HG03159 (cell line): ENCODE results near the gene GCDH.
"Not testable (repeated sequence)": the region's sequence is repeated elsewhere in the genome, so short reads cannot be mapped to it uniquely, and the experiment has no call there.

Source experiments
- ATAC-seq: cut with Tn5 transposase; IDR thresholded peaks from one replicate; pipeline ENCODE4 v1.9.1; 2021; ENCODE audit warnings: mild to moderate bottlenecking, moderate library complexity; ENCODE audit not compliant: unreplicated experiment

Gene GCDH

DNA sequence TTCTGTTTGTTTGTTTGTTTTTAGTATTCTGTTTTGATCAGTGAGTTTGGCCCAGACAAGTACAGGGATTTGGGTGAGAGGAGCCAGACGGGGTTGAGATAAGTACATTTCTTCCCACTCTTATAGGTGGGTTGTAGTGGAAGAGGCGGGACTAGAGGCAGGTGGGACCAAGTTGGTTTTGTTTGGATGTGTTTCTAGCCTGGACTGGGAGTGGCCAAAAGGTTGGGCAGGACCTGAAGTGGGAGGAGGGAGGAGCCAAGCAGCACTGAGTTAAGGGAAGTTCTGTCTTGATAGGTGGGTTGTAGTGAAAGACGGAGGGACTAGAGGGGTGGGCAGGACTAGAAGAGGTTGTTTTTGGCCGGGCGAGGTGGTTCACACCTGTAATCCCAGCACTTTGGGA is 18.7 kb upstream of the GCDH start:
- no peak for ATAC-seq

DNA sequence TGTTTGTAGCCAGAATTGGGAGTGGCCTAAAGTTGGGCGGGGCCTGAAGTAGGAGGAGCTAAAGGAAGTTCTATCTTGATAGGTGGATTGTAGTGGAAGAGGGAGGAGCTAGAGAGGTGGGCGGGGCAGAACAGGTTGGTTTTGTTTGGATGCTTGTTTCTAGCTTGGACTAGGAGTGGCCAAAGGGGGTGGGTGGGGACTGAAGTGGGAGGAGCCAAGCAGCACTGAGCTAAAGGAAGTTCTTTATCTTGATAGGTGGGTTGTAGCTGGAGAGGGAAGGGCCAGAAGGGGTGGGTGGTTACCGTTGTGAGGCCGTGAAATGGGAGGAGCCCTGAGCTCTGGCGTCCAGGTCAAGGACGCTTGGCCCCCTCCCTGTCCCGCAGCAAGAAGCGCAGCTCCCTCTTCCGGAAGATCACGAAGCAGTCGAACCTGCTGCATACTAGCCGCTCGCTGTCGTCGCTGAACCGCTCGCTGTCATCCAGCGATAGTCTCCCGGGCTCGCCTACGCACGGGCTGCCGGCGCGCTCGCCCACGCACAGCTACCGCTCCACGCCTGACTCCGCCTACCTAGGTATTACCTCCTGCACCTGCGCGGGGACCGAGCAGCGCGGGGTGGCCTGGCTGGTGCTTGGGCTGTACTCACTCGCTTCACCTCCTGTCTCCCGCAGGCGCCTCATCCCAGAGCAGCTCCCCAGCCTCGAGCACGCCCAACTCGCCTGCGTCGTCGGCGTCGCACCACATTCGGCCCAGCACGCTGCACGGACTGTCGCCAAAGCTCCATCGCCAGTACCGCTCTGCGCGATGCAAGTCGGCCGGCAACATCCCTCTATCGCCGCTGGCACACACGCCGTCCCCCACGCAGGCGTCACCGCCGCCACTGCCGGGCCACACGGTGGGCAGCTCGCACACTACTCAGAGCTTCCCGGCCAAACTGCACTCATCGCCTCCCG is 17.7 kb upstream of the GCDH start:
- no peak for ATAC-seq

DNA sequence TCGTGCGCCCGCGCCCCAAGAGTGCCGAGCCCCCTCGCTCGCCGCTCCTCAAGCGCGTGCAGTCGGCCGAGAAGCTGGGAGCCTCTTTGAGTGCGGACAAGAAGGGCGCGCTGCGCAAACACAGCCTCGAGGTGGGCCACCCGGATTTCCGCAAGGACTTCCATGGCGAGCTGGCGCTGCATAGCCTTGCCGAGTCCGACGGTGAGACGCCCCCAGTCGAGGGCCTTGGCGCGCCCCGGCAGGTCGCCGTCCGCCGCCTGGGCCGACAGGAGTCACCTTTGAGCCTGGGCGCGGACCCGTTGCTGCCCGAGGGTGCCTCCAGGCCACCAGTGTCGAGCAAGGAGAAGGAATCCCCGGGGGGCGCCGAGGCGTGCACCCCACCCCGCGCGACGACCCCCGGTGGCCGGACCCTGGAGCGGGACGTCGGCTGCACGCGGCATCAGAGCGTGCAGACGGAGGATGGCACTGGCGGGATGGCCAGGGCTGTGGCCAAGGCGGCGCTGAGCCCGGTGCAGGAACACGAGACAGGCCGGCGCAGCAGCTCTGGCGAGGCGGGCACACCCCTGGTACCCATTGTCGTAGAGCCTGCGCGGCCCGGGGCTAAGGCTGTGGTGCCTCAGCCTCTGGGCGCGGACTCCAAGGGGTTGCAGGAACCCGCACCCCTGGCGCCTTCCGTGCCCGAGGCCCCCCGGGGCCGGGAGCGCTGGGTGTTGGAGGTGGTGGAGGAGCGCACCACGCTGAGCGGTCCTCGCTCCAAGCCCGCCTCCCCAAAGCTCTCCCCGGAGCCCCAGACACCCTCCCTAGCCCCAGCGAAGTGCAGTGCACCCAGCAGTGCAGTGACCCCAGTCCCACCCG is 16.8 kb upstream of the GCDH start:
- no peak for ATAC-seq

DNA sequence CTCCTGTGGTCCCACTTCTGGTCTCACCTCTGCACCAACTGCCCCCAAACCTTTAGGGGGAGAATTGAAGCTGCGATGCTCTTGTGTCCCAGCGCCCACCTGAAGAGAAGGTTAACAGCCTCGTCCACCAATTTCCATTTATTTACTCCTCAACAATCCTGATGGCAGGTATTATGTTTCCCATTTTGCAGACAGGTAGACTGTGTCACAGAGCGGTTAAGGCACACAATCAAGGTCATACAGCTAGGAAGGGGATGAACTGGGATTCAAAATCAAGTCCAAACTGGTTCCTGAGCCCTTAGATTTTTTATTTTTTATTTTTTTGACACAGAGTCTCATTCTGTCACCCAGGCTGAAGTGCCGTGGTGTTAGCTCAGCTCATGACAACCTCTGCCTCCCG is 15.9 kb upstream of the GCDH start:
- no peak for ATAC-seq

DNA sequence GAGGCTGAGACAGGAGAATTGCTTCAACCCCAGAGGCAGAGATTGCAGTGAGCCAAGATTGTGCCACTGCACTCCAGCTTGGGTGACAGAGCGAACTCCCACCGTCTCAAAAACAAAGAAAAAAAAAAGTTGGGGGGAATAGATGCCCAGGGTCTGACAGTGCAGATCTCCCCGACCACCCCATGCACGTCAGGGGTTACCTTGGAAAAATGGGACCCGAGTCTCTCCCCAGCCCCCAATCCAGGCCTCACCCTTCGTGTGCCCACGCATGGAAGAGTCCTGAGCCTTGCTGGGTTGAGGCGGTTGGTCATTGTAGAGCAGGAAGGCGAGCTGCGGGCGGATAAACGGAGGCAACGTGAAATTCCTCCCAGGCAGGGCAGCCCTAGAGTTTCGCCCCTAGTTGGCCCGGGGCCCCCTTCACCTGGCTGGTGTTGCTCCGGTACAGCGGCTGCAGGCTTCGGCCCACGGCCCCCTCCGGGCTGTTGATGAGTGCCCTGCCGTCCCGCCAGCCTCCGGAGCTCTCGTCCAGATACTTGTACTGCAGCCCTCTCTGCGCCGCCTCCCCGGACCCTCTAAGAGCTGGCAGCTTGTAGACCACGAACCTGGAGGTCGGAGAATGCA is 10.3 kb upstream of the GCDH start:
- peak; percentile 10 for ATAC-seq

DNA sequence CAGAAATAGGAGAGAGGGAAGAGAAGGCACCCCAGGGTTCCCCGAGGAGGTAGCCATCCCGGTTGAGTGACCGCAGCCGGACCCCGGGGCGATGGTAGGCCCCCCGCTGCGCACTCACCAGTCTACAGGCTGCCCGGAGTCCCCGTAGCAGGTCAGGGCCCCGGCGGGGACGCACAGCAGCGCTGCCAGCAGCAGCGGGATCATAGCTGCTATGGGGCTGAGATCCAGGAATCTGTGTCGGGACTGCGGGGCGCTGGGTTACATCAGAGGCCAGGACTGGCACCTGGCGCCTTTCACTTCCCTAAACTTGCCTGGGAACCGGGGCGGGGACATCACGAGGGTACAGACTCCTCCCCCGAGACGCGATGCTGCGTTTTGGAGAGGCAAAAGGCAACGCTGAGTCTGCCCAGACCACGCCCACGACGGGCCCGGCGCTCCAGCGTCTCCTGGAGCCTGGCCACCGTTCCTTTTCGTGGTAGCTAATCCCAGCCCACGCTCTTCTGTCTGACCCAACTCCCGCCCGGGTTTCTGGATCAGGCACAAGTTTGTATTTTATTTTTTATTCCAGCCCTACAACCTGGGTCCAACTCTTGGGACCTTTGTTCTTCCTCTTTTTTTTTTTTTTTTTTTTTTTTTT is 9.7 kb upstream of the GCDH start, which contains the start of gene DNASE2:
Gene DNASE2, minus strand, starts transcription at position 278 of the 637 bp plus-strand sequence. Its CDS starts 74 bp downstream, at position 204.
- ATAC-seq: peak; percentile 80

DNA sequence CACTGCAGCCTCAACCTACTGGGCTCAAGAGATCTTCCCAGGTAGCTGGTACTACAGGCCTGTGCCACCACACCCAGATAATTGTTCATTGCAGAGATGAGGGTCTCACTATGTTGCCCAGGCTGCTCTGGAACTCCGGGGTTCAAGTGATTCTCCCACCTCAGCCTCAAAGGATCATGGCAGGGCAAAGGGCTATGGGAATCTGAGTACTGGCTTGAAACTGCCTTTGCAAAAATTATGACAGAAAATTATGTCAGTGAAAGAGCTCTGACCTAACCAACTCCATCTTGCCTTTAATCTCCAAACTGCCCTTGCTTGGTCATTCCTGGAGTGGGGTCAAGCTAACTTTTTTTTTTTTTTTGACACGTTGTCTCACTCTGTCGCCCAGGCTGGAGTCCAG is 8.4 kb upstream of the GCDH start:
- ATAC-seq: no peak

DNA sequence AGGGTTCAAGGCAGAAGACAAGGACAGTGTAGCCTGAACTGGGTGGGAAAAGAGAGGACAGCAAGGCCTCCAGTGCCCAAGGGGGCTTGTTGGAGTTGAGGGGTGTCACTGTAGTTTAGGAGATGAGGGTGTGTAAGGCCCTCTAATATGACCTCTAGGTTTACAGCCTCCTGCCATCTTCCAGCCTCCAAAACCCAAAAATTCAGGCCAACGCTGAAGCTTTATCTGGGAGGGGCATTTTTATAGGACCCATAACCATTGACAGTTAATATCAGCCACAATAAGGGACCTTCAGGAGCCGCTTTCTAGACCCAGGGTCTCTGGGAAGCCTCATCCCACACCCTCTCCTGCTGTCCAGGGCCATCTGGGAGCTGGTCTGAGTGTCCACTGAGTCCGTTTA is 6.8 kb upstream of the GCDH start:
- ATAC-seq: no peak

DNA sequence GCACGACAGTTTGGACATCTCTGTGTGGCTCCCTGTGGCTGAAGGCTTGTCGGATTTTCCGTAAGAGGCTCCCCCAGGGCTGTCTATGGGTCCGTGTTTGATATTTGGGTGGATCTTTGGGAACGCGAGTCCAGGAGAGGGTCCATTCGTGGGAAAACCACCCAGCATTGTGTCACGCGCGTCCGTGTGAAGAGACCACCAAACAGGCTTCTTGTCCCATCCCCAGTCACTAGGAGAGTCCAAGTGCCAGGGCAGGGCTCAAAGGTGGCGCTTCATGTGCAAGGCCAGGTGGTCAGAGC is 6.4 kb upstream of the GCDH start:
- no peak for ATAC-seq

DNA sequence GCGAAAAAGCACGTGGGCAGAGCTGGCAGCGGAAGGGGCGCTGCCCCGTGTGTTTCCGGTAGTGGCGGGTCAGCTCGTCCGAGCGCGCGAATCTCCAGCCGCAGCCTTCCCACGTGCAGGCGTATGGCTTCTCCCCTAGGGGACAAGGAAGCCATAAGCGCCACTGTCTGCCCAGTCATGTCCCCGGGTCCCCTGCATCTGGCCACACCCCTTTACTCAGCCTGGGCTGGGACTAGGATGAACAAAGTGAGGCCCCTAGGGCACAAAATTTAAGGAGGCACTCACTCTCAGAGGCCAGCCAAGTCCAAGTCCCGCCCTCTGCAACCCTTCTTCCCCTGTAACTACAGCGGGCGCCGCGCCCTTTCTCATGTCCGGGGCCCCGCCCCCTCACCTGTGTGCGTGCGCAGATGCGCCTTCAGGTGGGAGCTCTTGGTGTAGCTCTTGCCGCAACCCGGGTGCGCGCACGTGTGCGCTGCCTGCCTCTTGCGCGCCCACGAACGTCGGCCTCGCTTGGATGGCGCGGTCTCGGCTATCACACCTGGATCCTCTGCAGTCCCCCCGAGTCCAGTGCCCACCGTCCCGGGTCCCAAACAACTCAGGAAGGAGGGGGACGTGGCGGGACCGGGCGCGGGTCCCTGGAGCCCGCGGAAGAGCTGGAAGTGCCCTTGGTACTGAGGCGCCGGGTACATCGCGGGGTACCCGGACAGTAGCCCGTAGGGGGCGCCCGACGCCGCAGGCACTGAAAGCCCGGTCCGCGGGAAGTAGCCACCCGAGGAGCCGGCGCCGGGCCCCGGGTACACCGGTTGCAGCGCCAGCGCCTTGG is 5.8 kb upstream of the GCDH start:
- ATAC-seq: no peak

DNA sequence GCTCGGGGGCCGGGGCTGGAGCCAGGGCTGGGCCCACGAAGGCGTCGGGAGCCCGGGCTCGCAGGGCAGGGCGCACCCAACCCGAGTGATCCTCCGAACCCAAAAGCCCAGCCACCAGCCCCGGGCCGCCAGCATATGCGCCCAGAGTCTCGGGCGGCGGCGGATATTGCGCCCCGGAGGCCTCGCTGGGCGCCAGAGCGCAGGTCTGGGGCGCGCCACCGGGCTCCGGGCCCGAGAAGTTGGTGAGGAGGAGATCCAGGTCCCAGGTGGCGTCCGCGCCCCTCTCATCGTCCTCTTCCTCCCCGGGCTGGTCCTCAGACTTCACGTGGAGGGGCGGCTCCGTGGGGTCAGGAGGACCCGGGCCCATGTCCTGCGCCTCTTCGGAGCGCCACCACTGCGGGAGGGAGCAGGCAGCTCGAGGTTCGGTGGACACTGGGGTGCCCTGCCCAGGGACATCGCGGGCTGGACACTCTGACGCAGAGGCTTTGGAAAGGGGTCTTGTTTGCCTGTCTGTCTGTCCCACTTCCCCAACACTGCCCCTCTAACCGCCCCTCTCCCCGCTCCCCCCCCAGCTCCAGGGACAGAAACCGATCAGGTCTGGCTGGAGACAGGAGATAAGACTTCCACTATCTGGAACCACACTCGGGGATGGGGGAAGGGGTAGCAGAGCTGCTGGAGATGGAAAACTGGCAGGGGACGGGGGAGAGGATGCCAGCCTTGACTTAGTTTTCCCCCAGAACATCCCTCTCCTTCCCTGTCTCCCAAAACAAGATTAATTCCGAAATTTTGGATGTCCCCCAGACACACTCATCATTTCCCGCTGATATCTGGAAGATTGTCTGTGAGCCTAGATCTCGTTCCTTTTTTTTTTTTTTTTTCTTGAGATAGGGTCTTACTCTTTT is 5.0 kb upstream of the GCDH start:
- no peak for ATAC-seq

DNA sequence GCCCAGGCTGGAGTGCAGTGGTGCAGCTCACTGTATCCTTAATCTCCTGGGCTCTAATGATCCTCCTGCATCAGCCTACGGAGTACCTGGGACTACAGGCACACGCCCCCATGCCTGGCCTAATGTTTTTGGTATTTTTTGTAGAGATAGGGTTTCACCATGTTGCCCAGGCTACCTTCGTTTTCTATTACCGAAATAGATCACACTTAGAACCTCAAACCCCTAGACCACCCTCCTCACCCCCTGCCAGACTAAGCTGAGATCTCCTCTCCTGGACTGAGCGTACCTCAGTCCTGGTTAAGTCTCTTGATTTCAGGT is 4.3 kb upstream of the GCDH start:
- no peak for ATAC-seq

DNA sequence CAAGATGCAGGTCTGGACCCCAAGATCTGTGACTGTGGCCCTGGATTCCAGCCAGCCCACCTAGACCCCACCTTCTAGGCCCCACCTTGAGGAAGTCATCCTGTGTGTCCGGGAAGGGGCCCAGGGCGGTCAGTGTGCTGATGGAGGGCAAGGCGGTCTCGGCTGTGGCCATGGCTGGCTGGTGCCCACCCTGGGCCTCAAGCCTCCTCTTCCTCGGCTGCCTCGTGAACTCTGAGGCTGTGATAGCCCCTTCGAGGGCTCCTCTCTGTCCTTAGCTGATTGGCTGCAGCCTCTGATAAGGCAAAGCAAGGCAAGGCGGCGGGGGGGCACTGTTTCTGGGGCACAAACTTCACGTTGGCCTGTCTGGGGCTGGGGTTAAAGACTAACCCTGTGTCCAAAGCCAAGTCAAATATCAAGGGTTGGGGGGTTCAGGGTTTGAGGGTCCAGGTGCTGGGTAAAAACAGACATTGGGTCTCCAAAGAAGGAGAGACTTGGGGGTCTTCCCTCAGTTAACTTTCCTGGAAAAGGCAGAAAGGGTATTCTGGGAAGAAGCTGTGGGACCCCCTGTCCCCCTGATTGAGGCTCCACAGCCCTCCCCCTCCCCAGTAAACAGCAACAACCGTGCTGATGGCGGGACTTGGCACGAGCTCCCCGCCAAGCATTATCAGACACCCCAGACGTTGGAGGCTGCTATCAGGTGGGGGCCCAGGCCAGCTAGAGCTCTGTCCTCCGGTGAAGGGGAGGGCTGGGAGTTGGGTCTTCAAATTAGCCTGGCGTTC is 3.8 kb upstream of the GCDH start, which contains the start of gene KLF1:
Gene KLF1, minus strand, starts transcription at position 233 of the 779 bp plus-strand sequence. Its CDS starts 61 bp downstream, at position 172.
- no peak for ATAC-seq

DNA sequence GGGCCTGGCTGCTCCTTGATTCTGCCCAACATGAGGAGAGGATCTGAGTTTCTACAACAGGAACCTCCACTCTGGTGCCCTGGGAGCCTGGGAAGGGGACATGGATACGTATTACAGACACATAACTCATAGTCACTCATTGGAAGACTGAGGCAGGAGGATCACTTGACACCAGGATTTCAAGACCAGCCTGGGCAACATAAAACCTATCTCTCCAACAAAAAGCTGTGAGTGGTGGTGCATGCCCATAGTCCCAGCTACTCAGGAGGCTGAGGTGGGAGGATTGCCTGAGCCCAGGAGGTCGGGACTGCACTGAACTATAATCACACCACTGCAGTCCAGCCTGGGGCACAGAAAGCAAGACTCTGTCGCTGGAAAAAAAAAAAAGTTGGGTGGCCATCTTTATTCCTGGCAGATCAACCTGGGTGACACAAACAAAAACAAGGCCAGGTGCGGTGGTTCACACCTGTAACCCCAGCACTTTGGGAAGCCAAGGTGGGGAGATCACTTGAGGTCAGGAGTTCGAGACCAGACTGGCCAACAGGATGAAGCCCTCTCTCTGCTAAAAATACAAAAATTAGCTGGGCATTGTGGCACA is 2.9 kb upstream of the GCDH start:
- ATAC-seq: no peak

DNA sequence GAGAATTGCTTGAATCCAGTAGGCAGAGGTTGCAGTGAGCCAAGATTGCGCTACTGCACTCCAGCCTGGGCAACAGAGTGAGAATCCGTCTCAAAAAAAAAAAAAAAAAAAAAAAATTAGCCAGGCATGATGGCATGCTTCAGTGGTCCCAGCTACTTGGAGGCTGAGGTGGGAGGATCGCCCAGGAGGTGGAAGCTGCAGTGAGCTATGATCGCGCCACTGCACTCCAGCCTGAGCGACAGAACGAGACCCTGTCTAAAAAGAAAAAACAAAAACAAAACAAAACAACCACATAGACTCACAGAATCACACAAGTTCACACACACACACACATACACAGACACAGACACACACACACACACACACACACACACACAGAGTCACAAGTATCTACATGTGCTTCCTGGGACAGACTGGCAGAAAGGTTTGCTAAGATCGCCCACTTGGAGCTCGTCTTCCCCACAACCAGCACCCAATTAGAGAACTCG is 617 bp upstream of the GCDH start:
- not testable (repeated sequence) for ATAC-seq

DNA sequence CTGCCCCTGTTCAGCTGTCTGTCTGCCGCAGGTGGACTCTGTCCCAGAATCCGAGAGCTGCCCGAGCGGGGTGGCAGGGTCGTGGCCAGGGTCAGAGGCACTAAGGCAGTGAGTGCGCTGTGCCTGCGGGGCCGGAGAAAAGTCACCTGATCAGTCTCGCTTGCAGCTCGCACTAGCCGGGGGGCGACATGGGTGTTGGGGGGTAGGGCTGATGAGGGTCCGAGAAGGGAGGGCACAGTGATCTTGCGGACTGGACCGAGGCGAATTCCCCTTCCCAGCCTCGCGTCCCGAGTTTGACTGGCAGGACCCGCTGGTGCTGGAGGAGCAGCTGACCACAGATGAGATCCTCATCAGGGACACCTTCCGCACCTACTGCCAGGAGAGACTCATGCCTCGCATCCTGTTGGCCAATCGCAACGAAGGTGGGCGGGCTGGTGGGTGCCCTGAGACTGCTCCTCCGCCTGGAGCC is 627 bp downstream of the GCDH start:
- no peak for ATAC-seq

DNA sequence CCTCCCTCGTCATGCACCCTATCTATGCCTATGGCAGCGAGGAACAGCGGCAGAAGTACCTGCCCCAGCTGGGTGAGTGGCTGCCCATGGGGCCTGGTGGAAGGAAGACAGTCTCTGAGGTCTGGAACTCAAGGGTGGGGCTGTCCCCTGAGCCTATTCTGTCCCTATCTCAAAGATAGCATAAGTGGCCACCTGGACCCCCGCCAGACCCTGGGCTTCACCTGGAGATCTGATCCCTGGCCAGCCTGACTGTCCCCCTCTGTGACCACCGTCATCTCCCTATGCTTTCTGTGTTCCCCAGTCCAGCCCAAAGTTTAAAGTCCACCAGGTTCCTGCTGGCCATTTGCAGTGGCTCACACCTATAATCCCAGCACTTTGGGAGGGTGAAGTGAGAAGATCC is 2.6 kb downstream of the GCDH start:
- ATAC-seq: no peak

DNA sequence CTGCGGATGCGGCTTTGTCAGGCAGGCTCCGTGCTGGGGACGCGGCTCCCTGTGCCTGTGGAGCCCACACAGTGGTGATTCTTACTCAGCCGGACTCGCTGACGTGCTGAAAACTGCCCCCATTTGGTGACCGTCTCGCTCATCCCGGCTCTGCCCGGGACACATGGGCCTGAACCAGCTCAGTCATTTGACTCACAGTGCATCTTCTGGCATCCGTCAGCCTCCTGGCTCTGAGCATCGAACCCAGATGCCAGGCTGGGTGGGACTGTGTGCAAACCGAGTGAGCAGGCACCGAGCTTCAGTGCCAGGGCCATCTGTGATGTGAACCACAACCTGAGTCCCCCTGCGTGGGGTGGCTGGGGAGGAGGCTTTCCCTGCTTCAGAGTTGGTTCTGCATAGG is 5.5 kb downstream of the GCDH start:
- no peak for ATAC-seq
